ENCODE data around the gene APBB1IP. TPM values are rescaled to one million over a fixed set of nuclear protein-coding genes. Genes with fewer than 3 reads are reported as not detected.

APBB1IP gene
- total and polyA plus RNA-seq, 2 of the 8 experiments (the other 6 are each of a cell fraction or from before 2014, with no cell fraction given) = 0.05 TPM; not detected in 1

- Histone ChIP-seq H3K4me3 (ENCODE audit: extremely low read depth in 1 of 4, insufficient read depth in 2 of 4, low read depth in 3 of 4, low read length in 4 of 4) (no peak overlapping the region), H4K8ac (ENCODE audit: extremely low read depth, insufficient read depth, low read length) (no peak overlapping the region), H2BK120ac (replicated peaks; ENCODE audit: low read depth, low read length) (no peak overlapping the region), H3K56ac (replicated peaks; ENCODE audit: insufficient read length, low read depth, low read length) (no peak overlapping the region), H2BK12ac (ENCODE audit: low read depth, low read length) (no peak overlapping the region), H3K23ac (ENCODE audit: insufficient read length) (no peak overlapping the region), H2AK5ac (ENCODE audit: low read depth, low read length) (no peak overlapping the region), H2BK5ac (ENCODE audit: low read depth, low read length) (no peak overlapping the region), H2BK20ac (ENCODE audit: low read length) (no peak overlapping the region), H3K4me2 (ENCODE audit: insufficient read depth in 1 of 2, low read depth in 2 of 2, low read length in 2 of 2) (no peak overlapping the region; a peak in 1 of 4 replicates), H3K4me1 (replicated peaks in 1 of 4; ENCODE audit: control insufficient read depth in 3 of 4, insufficient read depth in 4 of 4, low read length in 3 of 4) (peaks cover 0 to 6% (median 2%) of the 10 kb centered on the region in 4 experiments; a peak in 3 of 7 replicates), H3K4ac (replicated peaks; ENCODE audit: insufficient read length, low read depth, low read length) (no peak overlapping the region), H3K23me2 (ENCODE audit: low read depth, low read length) (peaks cover 2% of the 10 kb centered on the region; the same call in 1 of the 2 replicates), H3K18ac (ENCODE audit: extremely low read depth, low read length) (no peak overlapping the region), H4K5ac (ENCODE audit: insufficient read length, low read depth, low read length) (no peak overlapping the region), H3K9ac (replicated peaks in 1 of 4; ENCODE audit: extremely low read depth in 1 of 4, low read depth in 3 of 4, low read length in 3 of 4) (no peak overlapping the region), H3K14ac (ENCODE audit: insufficient read length) (no peak overlapping the region), H3K79me2 (ENCODE audit: control insufficient read depth in 1 of 2, insufficient read depth in 2 of 2, low read length in 2 of 2) (no peaks in the 10 kb centered on the region), H2BK15ac (ENCODE audit: low read length) (no peak overlapping the region), H4K91ac (replicated peaks; ENCODE audit: insufficient read length, low read length) (no peak overlapping the region), H3K27ac (ENCODE audit: low read depth, low read length) (no peak overlapping the region), H3K9me3 (ENCODE audit: insufficient read depth in 2 of 2, low read depth in 1 of 2, low read length in 1 of 2) (no peaks in the 10 kb centered on the region), H3K27me3 (replicated peaks in 1 of 4; ENCODE audit: control insufficient read depth in 3 of 4, extremely low read depth in 1 of 4, insufficient read depth in 3 of 4, low read length in 3 of 4) (no peaks in the 10 kb centered on the region), H3K79me1 (ENCODE audit: low read depth, low read length) (no peaks in the 10 kb centered on the region), H4K20me1 (replicated peaks in 1 of 2; ENCODE audit: control insufficient read depth in 1 of 2, insufficient read depth in 2 of 2, low read length in 2 of 2) (no peaks in the 10 kb centered on the region), H3K36me3 (ENCODE audit: control insufficient read depth in 2 of 4, insufficient read depth in 4 of 4, low read length in 3 of 4) (no peaks in the 10 kb centered on the region), H2AFZ (ENCODE audit: low read length) (no peak overlapping the region; the same call in 1 of the 2 replicates)
- WGBS, 2 experiments (ENCODE audit: extremely low coverage in 1 of 2, insufficient coverage in 1 of 2, insufficient read length in 1 of 2, insufficient replicate concordance in 2 of 2, low coverage in 1 of 2, low lambda C conversion rate in 2 of 2, missing lambda C conversion rate in 1 of 2) = 91% methylated on average over 5 of the region's 5 CpGs; no CpG with 5 or more reads in 1 of the 2 experiments
- no peak for TF ChIP-seq SP4 (IDR thresholded peaks at IDR 0.05; ENCODE audit: low read length)
- TF ChIP-seq GABPA (IDR thresholded peaks at IDR 0.05; ENCODE audit: borderline replicate concordance, insufficient read depth, low read length) = no peak
- no peak for TF ChIP-seq HDAC2 (IDR thresholded peaks at IDR 0.05; ENCODE audit: borderline replicate concordance in 1 of 2, low read depth in 2 of 2, low read length in 2 of 2)
- no peak for TF ChIP-seq SP2 (IDR thresholded peaks at IDR 0.05; ENCODE audit: low read length)
- TF ChIP-seq, protein P1, sequence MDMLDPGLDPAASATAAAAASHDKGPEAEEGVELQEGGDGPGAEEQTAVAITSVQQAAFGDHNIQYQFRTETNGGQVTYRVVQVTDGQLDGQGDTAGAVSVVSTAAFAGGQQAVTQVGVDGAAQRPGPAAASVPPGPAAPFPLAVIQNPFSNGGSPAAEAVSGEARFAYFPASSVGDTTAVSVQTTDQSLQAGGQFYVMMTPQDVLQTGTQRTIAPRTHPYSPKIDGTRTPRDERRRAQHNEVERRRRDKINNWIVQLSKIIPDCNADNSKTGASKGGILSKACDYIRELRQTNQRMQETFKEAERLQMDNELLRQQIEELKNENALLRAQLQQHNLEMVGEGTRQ (IDR thresholded peaks at IDR 0.05; ENCODE audit: low read length) = no peak
- no peak for TF ChIP-seq RFX5 (IDR thresholded peaks at IDR 0.05; ENCODE audit: borderline replicate concordance, low read depth, low read length)
- TF ChIP-seq FOSL1 (IDR thresholded peaks at IDR 0.05; ENCODE audit: insufficient read depth, low read depth, low read length) = no peak
- no peak for TF ChIP-seq NANOG (IDR thresholded peaks at IDR 0.05; ENCODE audit: insufficient read depth, low read depth, low read length, poor library complexity, severe bottlenecking)
- TF ChIP-seq, protein P2, sequence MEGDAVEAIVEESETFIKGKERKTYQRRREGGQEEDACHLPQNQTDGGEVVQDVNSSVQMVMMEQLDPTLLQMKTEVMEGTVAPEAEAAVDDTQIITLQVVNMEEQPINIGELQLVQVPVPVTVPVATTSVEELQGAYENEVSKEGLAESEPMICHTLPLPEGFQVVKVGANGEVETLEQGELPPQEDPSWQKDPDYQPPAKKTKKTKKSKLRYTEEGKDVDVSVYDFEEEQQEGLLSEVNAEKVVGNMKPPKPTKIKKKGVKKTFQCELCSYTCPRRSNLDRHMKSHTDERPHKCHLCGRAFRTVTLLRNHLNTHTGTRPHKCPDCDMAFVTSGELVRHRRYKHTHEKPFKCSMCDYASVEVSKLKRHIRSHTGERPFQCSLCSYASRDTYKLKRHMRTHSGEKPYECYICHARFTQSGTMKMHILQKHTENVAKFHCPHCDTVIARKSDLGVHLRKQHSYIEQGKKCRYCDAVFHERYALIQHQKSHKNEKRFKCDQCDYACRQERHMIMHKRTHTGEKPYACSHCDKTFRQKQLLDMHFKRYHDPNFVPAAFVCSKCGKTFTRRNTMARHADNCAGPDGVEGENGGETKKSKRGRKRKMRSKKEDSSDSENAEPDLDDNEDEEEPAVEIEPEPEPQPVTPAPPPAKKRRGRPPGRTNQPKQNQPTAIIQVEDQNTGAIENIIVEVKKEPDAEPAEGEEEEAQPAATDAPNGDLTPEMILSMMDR (IDR thresholded peaks at IDR 0.05; ENCODE audit: control extremely low read depth in 1 of 3, insufficient read depth in 1 of 3, low read depth in 1 of 3, low read length in 3 of 3) = no peak
- FAIRE-seq = no peak
- ChIA-PET POLR2A (ENCODE audit: partially characterized antibody) (no interaction called here), CTCF (ENCODE audit: partially characterized antibody) (interaction anchor here (0.7 to 3.5 kb wide), 9 partner anchors 7 to 856 kb away, joined by 3 to 48 read pairs (median 4); no protein-coding TSS in a partner anchor)
- DNase-seq (ENCODE audit: low read depth in 1 of 2, low spot score in 2 of 2) = no peak
These were observed 119.5 kb downstream of the APBB1IP start for GRCh38 chr10:26557641-26558014.

All from H1 (cell line).